Stimulated activated CD8-positive, alpha-beta memory T cell treated with anti-CD3 and anti-CD28 coated beads, Interleukin-15, amount 100 ng/mL, for 24 hours (primary cell): Measurements from ENCODE around the gene GDAP1L1.
"Not testable (repeated sequence)": the region's sequence is repeated elsewhere in the genome, so short reads cannot be mapped to it uniquely, and the experiment has no call there.

Experiments used
- DNase-seq: peaks from one replicate; pipeline ENCODE4 v3.0.0-alpha.2; 2020; ENCODE audit warnings: low read depth

Gene GDAP1L1

DNA sequence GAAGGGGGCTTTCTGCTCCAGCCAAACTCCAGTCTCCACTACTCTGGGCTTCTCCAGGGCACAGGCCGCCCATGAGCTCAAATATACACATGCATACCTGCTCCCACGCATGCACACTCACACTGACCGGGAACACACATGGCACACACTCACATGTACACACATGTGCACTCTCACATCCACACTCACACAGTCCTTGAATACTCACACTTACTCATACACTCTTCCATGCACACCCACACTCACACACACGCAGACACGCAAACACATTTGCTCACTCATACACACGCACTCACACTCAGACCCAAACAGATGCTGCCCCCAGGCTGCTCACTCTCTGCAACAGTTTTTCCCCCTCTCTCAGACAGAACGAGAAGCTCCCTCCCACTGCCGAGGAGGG lies 7.0 kb downstream of the GDAP1L1 start:
- no peak for DNase-seq

DNA sequence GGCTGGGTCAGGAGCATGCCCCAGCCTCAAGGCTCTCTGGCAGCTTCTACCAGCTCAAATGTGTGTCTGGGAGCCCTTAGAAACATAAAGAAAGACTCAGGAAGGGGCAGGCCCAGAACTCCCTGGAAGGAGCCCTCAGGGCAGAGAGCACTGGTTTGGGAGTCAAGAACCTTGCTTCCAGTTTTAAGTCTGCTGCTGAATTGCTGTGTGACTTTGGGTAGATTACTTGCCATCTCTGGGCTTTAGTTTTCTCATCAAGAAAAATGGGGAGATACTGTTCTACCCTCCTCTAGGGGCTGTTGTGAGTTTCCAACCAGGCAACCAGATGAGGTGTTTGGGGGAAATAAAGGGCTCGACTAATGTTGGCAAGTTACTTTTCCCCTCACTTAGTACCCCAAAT lies 8.8 kb downstream of the GDAP1L1 start:
- DNase-seq: no peak

DNA sequence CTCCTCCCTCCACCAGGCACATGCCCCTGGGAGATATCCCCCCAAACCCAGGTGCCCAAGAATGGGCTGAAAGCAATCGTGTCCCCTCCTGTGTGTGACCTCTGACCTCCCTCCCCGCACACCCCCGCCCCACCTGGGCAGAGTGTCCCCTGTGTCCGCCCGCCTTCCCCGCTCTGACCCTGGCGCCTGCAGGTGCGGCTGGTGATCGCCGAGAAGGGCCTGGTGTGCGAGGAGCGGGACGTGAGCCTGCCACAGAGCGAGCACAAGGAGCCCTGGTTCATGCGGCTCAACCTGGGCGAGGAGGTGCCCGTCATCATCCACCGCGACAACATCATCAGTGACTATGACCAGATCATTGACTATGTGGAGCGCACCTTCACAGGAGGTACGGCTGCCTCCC lies 9.9 kb downstream of the GDAP1L1 start:
- DNase-seq: no peak

DNA sequence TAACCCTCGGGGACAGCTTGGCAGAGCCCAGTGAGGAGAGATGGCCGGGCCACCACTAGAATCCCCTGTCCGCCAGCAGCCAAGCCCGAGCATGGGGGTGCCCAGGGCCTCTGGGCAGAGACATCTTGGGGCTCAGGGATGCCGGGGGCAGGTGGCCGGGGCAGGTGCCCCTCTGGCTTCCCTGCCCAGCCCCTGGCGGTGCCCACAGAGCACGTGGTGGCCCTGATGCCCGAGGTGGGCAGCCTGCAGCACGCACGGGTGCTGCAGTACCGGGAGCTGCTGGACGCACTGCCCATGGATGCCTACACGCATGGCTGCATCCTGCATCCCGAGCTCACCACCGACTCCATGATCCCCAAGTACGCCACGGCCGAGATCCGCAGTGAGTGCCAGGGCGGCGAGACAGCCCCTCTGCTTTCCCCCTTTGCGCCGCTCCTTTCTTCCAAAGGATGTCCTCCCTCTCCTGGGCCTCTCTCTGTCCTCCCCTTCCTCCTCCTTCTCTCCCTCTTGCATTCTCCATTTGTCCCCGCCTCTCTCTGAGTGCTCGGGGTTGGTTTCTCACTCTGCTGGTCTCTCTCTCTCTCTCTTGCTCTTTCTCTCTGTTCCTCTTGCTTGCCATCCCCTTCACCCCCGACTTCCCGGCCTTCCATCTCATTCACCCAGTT lies 11.2 kb downstream of the GDAP1L1 start:
- no peak for DNase-seq

DNA sequence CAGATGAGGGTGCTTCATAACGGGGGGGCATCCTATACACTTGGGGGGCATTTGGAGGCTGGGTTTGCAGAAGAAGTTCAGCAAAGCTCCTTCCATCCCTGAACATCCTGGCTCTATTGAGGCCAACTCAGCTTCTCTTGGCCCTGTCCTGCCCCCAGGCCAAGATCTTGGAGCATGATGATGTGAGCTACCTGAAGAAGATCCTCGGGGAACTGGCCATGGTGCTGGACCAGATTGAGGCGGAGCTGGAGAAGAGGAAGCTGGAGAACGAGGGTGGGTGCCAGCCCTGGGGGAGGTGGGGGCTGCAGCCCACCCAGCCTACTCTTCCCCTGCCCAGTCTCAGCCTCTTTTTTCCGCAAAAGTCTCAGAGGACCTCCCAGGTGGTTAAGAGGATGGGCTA lies 17.2 kb downstream of the GDAP1L1 start:
- no peak for DNase-seq

DNA sequence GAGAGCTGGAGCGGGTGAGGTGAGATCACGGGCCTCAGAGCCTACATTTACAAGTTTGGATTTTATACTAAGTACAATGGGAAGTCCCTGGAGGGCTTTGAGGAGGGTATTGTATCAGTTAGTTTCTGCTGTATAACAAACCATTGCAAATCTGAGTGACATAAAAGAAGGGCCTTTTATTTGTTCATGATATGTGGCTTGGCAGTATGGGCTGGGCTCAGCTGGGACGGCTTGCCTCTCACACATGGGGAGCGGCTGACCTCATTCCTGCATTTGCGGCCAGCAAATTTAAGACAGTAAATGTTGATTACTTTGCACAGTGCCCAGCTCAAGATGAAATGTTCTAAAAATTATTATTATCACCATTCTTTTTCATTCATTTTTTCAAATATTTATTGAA lies 21.7 kb downstream of the GDAP1L1 start:
- DNase-seq: no peak

DNA sequence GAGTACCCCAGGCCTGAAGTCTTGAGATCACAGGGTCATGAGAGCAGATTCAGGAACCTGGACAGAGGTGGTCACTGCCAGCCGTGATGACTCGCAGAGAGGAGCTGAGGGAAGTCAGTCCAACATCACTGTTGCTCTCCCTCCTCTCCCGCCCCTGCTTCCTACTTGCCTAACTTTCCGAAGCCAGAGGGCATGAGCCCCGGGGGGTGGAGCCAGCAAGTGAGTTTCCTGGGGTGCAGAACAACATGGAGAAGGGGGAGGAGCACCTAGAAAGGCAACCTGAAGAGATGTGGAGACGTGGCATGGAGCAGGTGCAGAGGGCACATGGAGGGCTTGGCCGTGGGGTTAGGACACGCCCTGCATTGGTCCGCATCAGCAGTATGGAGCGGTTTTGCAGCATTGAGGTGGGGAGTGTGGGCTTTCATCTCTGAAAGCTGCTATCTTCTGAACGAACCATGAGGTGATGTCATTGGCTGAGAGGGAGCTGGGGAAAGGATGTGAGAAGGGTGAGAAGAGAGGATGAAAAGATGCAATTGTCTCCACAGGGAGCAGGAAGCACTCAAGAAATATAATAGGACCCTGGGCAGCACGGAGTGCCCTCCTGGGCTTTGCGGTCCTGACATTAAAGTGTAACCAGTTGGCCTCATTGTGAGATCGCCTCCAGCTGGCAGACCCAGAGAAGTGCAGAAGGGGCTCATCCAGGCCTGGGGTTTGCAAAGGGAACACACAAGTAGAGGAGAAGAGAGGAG lies 25.0 kb downstream of the GDAP1L1 start:
- DNase-seq: no peak

DNA sequence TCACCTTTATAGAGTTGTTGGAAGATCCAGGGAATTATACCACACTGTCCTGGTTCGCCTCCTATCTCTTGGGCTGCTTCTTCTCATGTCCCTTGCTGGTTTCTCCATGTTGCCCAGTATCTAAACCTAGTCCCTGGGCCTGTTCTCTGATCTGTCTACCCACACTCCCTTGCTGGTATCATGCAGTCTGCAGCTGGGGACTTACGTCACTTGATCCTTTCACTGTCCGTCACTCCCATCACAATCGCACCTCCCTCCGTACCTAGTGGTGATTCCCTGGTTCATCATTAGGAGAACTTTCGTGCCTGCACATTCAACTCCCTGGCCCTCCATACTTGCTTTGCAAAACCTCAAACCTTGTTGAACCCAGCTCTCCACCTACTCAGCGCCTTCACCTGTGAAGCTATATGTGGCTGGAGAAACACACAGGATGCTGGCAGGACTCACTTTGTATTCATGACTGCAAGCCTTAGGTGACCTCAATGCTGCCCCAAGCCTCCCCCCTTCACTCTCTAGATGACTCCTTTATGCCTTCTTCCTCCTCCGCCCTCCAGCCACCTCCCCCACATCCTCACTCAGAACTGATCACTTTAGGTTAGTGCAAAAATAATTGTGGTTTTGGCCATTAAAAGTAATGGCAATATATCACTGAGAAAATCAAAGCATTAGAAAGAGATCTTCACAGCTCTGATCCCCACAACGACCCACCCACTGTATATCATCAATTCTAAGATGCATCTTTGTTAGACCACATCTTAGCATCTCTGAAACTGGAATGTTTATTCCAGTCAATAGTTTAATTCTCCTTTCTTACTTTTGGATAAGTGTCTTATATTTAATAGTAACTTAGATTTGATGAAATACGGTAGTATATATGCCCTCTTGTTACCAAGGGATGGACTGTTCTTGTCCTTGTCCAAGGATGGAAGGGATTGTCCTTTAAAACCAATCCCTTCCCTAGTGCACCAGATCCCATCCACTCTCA lies 26.4 kb downstream of the GDAP1L1 start:
- no peak for DNase-seq

DNA sequence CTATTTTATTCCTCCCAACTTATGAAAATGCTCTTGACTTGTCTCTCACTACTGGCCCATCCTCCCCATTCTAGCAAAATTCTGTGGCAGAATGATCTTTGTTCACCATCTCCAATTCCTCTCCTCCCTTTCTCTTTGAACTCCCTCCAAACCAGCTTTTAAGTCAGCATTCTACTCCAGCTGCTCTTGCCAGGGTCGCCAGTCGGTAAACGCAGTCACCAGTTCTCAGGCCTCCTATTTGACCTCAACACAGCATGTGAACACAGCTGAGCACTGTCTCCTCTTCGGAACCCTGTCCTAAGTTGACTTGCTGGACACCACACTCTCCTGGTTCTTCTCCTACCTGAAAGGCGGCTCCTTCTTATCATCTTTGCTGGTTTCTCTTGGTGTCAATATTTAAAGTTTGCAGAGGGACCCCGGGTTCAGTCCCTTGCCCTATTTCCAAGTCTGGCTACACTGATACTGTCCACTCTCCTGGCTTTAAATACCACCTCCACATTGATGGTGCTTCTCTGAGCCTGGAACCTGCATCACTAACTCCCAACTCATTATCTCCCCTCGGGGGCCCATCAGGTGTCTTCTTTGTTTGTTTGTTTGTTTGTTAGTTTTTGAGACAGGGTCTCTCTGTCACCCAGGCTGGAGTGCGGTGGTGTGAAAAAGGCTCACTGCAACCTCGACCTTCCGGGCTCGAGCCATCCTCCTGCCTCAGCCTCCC lies 27.4 kb downstream of the GDAP1L1 start:
- no peak for DNase-seq

DNA sequence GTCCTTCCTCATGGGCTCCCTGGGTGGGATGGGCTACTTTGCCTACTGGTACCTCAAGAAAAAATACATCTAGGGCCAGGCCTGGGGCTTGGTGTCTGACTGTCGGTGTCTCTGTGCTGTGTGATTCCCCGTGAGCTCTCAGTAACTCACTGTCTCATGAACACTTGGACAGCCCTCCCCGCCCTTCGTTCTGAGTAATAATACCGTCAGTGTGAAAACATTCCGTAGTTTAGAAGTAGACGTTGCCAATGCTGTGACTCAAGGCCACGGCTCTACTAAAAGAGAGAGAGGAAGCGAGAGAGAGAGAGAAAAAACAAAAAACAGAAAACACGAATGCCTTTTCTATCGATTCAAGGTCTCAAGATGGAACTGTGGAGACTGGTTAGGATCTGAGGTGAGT lies 32.1 kb downstream of the GDAP1L1 start:
- no peak for DNase-seq

DNA sequence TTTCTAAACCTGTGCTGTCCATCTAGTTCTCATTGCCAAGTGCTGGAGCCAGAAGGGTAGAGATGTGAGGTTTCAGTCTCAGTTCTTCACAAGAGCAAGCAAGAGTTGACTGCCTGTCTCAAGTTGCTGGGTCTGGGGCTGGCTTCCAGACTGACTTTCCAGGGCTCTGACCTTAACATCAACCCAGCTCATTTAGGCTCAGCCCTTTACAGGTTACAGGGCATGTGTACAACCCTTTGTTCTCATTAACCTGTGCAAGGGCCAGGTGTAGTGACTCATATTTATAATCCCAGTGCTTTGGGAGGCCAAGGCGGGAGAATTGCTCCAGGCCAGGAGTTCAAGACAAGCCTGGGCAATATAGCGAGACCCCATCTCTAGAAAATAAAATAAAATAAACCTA lies 33.3 kb downstream of the GDAP1L1 start:
- no peak for DNase-seq

DNA sequence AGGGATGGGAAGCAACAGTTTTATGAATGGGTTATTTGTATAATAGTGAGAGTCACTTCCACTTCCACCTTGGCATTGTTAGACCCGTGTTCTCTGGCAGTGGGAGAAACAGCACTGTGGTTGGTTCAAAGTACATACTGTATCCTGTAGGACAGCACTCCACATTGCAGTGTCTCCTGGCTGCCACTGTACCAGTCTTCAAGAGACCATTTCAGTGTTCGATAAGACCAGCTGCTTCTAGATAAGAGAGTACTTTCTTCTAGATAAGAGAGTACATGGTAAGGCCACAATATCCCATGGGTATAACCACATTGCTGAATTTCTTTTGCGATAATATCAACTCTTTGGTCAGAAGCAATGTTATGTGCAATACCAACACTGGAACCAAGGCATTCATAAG lies 35.1 kb downstream of the GDAP1L1 start:
- no peak for DNase-seq

DNA sequence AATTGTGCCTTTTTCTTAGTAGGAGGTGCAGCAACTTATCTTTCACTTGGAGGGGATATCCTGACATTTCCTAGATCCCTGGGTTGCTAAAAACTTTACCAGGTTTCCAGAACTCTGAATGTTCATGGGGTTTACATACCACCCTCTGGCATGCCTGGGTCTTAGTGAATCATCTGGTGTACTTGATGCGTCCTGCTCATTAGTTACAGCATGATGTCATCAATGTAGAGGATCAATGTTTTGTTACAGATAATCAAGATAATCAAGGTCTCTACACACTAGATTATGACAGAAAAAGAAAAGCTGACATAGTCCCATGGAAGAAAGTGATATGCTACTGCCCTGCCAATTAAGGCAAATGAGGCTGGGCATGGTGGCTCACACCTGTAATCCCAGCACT lies 36.9 kb downstream of the GDAP1L1 start:
- no peak for DNase-seq

DNA sequence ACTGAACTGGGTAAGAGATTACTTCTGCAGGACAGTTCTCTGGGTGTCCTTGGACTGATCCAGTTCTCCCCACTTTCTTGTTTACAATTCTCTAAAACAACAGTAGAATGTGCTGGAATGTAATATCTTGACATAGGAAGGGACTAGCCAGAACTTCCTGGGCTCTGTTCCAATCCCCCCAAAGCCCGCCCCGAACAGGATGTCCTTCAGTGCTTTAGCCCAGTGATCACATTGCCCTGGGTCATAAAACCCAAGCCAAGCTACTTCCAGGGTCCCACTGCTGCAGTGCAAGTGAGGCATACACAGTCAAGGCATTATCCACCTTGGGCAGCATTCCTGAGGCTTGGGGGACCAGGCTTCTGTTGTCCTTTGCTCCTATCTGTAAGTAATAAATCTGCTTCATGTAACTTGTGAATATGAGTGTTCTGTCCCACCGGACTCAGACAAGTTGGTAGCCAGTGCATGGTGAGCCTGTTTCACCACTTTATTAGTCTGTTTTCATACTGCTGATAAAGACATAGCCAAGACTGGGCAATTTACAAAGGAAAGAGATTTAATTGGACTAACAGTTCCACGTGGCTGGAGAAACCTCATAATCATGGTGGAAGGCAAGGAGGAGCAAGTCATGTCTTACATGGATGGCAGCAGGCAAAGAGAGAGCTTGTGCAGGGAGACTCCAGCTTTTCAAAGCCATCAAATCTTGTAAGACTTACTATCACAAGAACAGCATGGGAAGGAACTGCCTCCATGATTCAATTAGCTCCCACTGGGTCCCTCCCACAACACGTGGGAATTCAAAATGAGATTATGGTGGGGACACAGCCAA lies 40.4 kb downstream of the GDAP1L1 start:
- DNase-seq: no peak

DNA sequence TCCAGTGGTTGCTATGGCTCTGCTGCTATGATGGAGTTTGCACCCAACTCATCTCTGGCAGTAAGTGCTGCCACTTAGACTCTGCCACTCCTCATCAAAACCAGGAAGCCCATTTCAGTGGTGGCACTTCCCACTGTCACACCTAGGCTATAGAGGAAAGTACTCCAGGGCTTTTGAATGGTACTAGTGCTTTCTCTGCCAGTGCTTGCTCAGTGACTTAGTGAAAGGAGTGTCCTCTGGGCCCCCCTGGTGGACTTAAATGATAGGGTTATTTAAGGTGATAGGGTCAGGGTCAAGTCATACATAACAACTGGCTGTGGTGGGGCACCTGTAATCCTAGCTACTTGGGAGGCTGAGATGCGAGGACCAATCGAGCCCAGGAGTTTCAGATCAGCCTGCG lies 41.1 kb downstream of the GDAP1L1 start:
- no peak for DNase-seq

DNA sequence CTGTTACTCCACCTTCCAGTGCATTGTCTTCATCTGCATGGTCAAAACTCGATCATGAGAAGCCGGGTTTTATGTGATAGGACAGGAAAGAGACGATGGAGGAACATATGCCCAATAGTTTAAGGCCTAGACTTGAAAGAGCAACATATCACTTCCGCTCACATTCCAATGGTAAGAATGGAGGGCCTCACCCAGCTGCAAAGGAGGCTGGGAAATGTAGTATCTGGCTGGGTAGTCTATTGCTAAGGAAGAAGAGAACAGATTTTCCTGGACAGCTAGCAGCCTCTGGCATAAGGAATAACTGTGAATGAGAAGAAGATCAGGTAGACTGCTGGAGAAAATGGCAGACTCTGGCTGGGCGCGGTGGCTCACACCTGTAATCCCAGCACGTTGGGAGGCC lies 44.6 kb downstream of the GDAP1L1 start:
- no peak for DNase-seq

DNA sequence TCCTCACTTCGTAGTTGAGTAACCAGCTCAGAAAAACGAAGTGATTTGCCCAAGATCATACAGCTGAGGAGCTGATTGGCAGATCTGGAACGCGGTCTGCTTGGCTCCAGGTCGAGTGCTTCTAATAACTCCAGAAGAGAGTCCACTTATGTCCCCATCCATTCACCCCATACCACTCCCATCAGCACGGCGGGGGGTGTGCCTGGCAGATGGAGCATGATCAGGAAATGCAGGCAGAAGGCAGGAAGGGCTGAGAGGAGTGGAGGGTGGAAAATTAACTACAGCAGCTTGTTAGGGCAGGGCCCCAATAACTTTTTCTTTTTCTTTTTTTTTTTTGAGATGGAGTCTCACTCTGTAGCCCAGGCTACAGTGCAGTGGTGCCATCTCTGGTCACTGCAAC lies 48.9 kb downstream of the GDAP1L1 start:
- no peak for DNase-seq

DNA sequence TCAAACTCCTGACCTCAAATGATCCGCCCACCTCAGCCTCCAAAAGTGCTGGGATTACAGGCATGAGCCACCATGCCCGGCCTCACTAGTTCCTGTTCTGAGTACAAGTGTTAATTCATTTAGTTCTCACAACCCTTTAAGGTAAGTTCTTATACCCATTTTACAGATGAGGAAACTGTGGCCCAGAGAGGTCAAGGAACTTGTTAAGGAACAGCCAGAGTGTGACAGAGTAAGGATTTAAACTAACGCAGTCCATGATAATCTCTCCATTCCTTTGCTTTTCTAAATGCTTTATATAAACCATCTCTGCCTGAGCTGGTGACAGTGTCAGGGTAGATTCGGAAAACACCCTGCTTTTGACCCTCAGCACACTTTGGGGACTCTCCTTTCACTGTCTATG lies 50.6 kb downstream of the GDAP1L1 start:
- DNase-seq: no peak

DNA sequence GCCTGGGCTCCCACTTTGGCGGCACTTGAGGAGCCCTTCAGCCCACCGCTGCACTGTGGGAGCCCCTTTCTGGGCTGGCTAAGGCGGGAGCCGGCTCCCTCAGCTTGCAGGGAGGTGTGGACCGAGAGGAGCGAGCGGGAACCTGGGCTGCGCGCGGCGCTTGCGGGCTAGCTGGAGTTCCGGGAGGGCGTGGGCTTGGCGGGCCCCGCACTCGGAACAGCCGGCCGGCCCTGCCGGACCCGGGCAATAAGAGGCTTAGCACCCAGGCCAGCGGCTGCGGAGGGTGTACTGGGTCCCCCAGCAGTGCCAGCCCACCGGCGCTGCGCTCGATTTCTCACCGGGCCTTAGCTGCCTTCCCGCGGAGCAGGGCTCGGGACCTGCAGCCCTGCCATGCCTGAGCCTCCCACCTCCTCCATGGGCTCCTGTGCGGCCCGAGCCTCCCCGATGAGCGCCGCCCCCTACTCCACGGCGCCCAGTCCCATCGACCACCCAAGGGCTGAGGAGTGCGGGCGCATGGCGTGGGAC lies 52.0 kb downstream of the GDAP1L1 start:
- DNase-seq: not testable (repeated sequence)

DNA sequence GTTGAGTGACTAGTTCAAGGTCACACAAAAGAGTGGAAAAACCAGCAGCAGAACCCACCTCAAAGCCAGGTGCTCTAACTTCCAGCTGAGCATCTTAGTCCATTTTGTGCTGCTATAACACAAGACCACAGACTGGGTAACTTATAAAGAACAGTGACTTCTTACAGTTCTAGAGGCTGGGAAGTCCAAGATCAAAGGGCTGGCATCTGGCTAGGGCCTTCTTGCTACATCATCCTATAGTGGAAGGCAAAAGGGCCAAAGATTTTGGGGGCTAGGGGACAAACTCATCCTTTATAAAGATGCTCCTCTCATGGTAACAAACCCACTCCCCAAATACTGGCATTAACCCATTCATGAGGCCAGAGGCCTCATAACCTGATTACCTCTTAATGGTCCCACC lies 54.2 kb downstream of the GDAP1L1 start:
- DNase-seq: no peak
